ENCODE results near the gene BTAF1. TPM values are rescaled to one million over a fixed set of nuclear protein-coding genes. Genes with fewer than 3 reads are reported as not detected.

Gene BTAF1
- total and polyA plus RNA-seq, 3 experiments from 2014 or later = 8.0 to 51.0 (median 48.5) TPM

GRCh38 chr10:92042541-92042940 is 119.0 kb downstream of the BTAF1 start:
- Mint-ChIP-seq H3K4me3 (no peak overlapping the region), H3K36me3 (peaks cover 0 to 1% (median 0%) of the 10 kb centered on the region in 3 donors), H3K4me1 (peaks cover under 1 to 7% (median 3%) of the 10 kb centered on the region in 3 donors), H3K9me3 (no peaks in the 10 kb centered on the region), H3K27me3 (no peaks in the 10 kb centered on the region), H3K27ac (no peak overlapping the region)
- Histone ChIP-seq H3K9me3 (ENCODE audit: low read length) (no peaks in the 10 kb centered on the region), H3K36me3 (ENCODE audit: insufficient read depth, low read length) (no peaks in the 10 kb centered on the region), H3K4me3 (ENCODE audit: low read length) (no peak overlapping the region), H3K27ac (ENCODE audit: low read depth, low read length) (no peak overlapping the region), H3K27me3 (ENCODE audit: insufficient read depth, low read length, poor library complexity, severe bottlenecking) (no peaks in the 10 kb centered on the region), H3K4me1 (ENCODE audit: insufficient read depth, low read length) (no peaks in the 10 kb centered on the region)
- no peak for DNase-seq
- POLR2A ChIA-PET = no interaction called here
- CTCF ChIA-PET = no interaction called here

GRCh38 chr10:92045641-92046106 is 122.1 kb downstream of the BTAF1 start:
- Mint-ChIP-seq H3K36me3 (peaks cover 0 to 1% (median 0%) of the 10 kb centered on the region in 3 donors), H3K27me3 (no peaks in the 10 kb centered on the region), H3K4me1 (peaks cover 11 to 19% (median 14%) of the 10 kb centered on the region in 3 donors), H3K9me3 (no peaks in the 10 kb centered on the region), H3K4me3 (no peak overlapping the region), H3K27ac (no peak overlapping the region)
- POLR2A ChIA-PET = no interaction called here
- CTCF ChIA-PET = no interaction called here
- H3K4me3 ChIP-seq (ENCODE audit: low read length) = no peak overlapping the region
- no peak overlapping the region for H3K27ac ChIP-seq (ENCODE audit: low read depth, low read length)
- H3K36me3 ChIP-seq (ENCODE audit: insufficient read depth, low read length) = no peaks in the 10 kb centered on the region
- no peaks in the 10 kb centered on the region for H3K4me1 ChIP-seq (ENCODE audit: insufficient read depth, low read length)
- no peaks in the 10 kb centered on the region for H3K27me3 ChIP-seq (ENCODE audit: insufficient read depth, low read length, poor library complexity, severe bottlenecking)
- DNase-seq = no peak
- no peaks in the 10 kb centered on the region for H3K9me3 ChIP-seq (ENCODE audit: low read length)

GRCh38 chr10:92047215-92047614 is 123.6 kb downstream of the BTAF1 start:
- Histone ChIP-seq H3K4me3 (ENCODE audit: low read length) (no peak overlapping the region), H3K27ac (ENCODE audit: low read depth, low read length) (no peak overlapping the region), H3K36me3 (ENCODE audit: insufficient read depth, low read length) (no peaks in the 10 kb centered on the region), H3K27me3 (ENCODE audit: insufficient read depth, low read length, poor library complexity, severe bottlenecking) (no peaks in the 10 kb centered on the region), H3K9me3 (ENCODE audit: low read length) (no peaks in the 10 kb centered on the region), H3K4me1 (ENCODE audit: insufficient read depth, low read length) (no peaks in the 10 kb centered on the region)
- no peak overlapping the region for H3K4me3 Mint-ChIP-seq
- H3K36me3 Mint-ChIP-seq = peaks cover 1 to 8% (median 1%) of the 10 kb centered on the region in 3 donors
- CTCF ChIA-PET = no interaction called here
- peak overlapping the region in 2 of 8 donors; percentile 32 to 76 for H3K27ac Mint-ChIP-seq
- H3K4me1 Mint-ChIP-seq = peaks cover 11 to 19% (median 14%) of the 10 kb centered on the region in 3 donors
- no peaks in the 10 kb centered on the region for H3K27me3 Mint-ChIP-seq
- POLR2A ChIA-PET = no interaction called here
- DNase-seq = no peak
- no peaks in the 10 kb centered on the region for H3K9me3 Mint-ChIP-seq

GRCh38 chr10:92052088-92052487 is 128.5 kb downstream of the BTAF1 start:
- Mint-ChIP-seq H3K4me1 (peaks cover 11 to 16% (median 15%) of the 10 kb centered on the region in 3 donors), H3K27ac (no peak overlapping the region), H3K9me3 (no peaks in the 10 kb centered on the region), H3K4me3 (no peak overlapping the region), H3K36me3 (peaks cover 3 to 24% (median 11%) of the 10 kb centered on the region in 3 donors), H3K27me3 (no peaks in the 10 kb centered on the region)
- no peaks in the 10 kb centered on the region for H3K9me3 ChIP-seq (ENCODE audit: low read length)
- DNase-seq = no peak
- no peaks in the 10 kb centered on the region for H3K36me3 ChIP-seq (ENCODE audit: insufficient read depth, low read length)
- H3K4me3 ChIP-seq (ENCODE audit: low read length) = no peak overlapping the region
- H3K27ac ChIP-seq (ENCODE audit: low read depth, low read length) = no peak overlapping the region
- no peaks in the 10 kb centered on the region for H3K4me1 ChIP-seq (ENCODE audit: insufficient read depth, low read length)
- POLR2A ChIA-PET = no interaction called here
- CTCF ChIA-PET = no interaction called here
- H3K27me3 ChIP-seq (ENCODE audit: insufficient read depth, low read length, poor library complexity, severe bottlenecking) = no peaks in the 10 kb centered on the region

- no peaks in the 10 kb centered on the region for H3K9me3 Mint-ChIP-seq
- Histone ChIP-seq H3K4me3 (ENCODE audit: low read length) (no peak overlapping the region), H3K9me3 (ENCODE audit: low read length) (no peaks in the 10 kb centered on the region), H3K4me1 (ENCODE audit: insufficient read depth, low read length) (no peaks in the 10 kb centered on the region), H3K27ac (ENCODE audit: low read depth, low read length) (no peak overlapping the region), H3K27me3 (ENCODE audit: insufficient read depth, low read length, poor library complexity, severe bottlenecking) (no peaks in the 10 kb centered on the region), H3K36me3 (ENCODE audit: insufficient read depth, low read length) (no peaks in the 10 kb centered on the region)
- DNase-seq = no peak
- peaks cover 8 to 13% (median 10%) of the 10 kb centered on the region in 3 donors for H3K4me1 Mint-ChIP-seq
- POLR2A ChIA-PET = no interaction called here
- no peak overlapping the region for H3K4me3 Mint-ChIP-seq
- CTCF ChIA-PET = no interaction called here
- H3K27me3 Mint-ChIP-seq = no peaks in the 10 kb centered on the region
- H3K27ac Mint-ChIP-seq = no peak overlapping the region
- peaks cover 3 to 24% (median 11%) of the 10 kb centered on the region in 3 donors for H3K36me3 Mint-ChIP-seq
Measured at GRCh38 chr10:92052741-92053140, 129.2 kb downstream of the BTAF1 start.

GRCh38 chr10:92054807-92055206 is 131.2 kb downstream of the BTAF1 start:
- Mint-ChIP-seq H3K27ac (no peak overlapping the region), H3K4me3 (no peak overlapping the region), H3K27me3 (peaks cover 0 to 1% of the 10 kb centered on the region in 2 donors), H3K9me3 (no peaks in the 10 kb centered on the region), H3K36me3 (peaks cover 3 to 26% (median 11%) of the 10 kb centered on the region in 3 donors), H3K4me1 (peaks cover 0 to 4% (median 0%) of the 10 kb centered on the region in 3 donors)
- H3K27me3 ChIP-seq (ENCODE audit: insufficient read depth, low read length, poor library complexity, severe bottlenecking) = no peaks in the 10 kb centered on the region
- no peaks in the 10 kb centered on the region for H3K4me1 ChIP-seq (ENCODE audit: insufficient read depth, low read length)
- no peak overlapping the region for H3K4me3 ChIP-seq (ENCODE audit: low read length)
- no peaks in the 10 kb centered on the region for H3K9me3 ChIP-seq (ENCODE audit: low read length)
- POLR2A ChIA-PET = no interaction called here
- no peak for DNase-seq
- CTCF ChIA-PET = interaction anchor here (1.0 kb wide), 1 partner anchor 10 kb away, joined by 4 read pairs; no protein-coding TSS in a partner anchor
- no peak overlapping the region for H3K27ac ChIP-seq (ENCODE audit: low read depth, low read length)
- no peaks in the 10 kb centered on the region for H3K36me3 ChIP-seq (ENCODE audit: insufficient read depth, low read length)

- H3K27ac ChIP-seq (ENCODE audit: low read depth, low read length) = no peak overlapping the region
- H3K4me1 Mint-ChIP-seq = no peaks in the 10 kb centered on the region
- H3K9me3 Mint-ChIP-seq = no peaks in the 10 kb centered on the region
- H3K27me3 Mint-ChIP-seq = peaks cover 0 to 1% of the 10 kb centered on the region in 2 donors
- H3K4me1 ChIP-seq (ENCODE audit: insufficient read depth, low read length) = no peaks in the 10 kb centered on the region
- no peaks in the 10 kb centered on the region for H3K27me3 ChIP-seq (ENCODE audit: insufficient read depth, low read length, poor library complexity, severe bottlenecking)
- ChIA-PET POLR2A (interaction anchor here (0.7 kb wide), 1 partner anchor 16 kb away, joined by 5 read pairs; no protein-coding TSS in a partner anchor), CTCF (no interaction called here)
- H3K36me3 ChIP-seq (ENCODE audit: insufficient read depth, low read length) = no peaks in the 10 kb centered on the region
- no peak overlapping the region for H3K4me3 ChIP-seq (ENCODE audit: low read length)
- H3K36me3 Mint-ChIP-seq = peaks cover 0 to 9% (median 0%) of the 10 kb centered on the region in 3 donors
- no peaks in the 10 kb centered on the region for H3K9me3 ChIP-seq (ENCODE audit: low read length)
- no peak overlapping the region for H3K4me3 Mint-ChIP-seq
- no peak overlapping the region for H3K27ac Mint-ChIP-seq
- DNase-seq = no peak
Measured at GRCh38 chr10:92062273-92062672, 138.7 kb downstream of the BTAF1 start.

GRCh38 chr10:92064506-92064905 is 140.9 kb downstream of the BTAF1 start:
- POLR2A ChIA-PET = no interaction called here
- no peaks in the 10 kb centered on the region for H3K4me1 Mint-ChIP-seq

More at GRCh38 chr10:92064506-92064905, 140.9 kb downstream of the BTAF1 start:
- Histone ChIP-seq H3K27ac (ENCODE audit: low read depth, low read length) (no peak overlapping the region), H3K27me3 (ENCODE audit: insufficient read depth, low read length, poor library complexity, severe bottlenecking) (no peaks in the 10 kb centered on the region), H3K36me3 (ENCODE audit: insufficient read depth, low read length) (no peaks in the 10 kb centered on the region), H3K9me3 (ENCODE audit: low read length) (no peaks in the 10 kb centered on the region), H3K4me1 (ENCODE audit: insufficient read depth, low read length) (no peaks in the 10 kb centered on the region), H3K4me3 (ENCODE audit: low read length) (no peak overlapping the region)
- CTCF ChIA-PET = interaction anchor here (1.2 kb wide), 1 partner anchor 9 kb away, joined by 4 read pairs; no protein-coding TSS in a partner anchor
- Mint-ChIP-seq H3K9me3 (no peaks in the 10 kb centered on the region), H3K27ac (no peak overlapping the region), H3K36me3 (peaks cover 0 to 7% (median 0%) of the 10 kb centered on the region in 3 donors), H3K27me3 (no peaks in the 10 kb centered on the region), H3K4me3 (no peak overlapping the region)
- no peak for DNase-seq

All from CD8-positive, alpha-beta memory T cell (primary cell).